ENCODE measurements around the gene SHB.

Gene SHB

GRCh38 chr9:38008168-38009034, 60.6 kb downstream of the SHB start:
- DNase-seq (ENCODE audit: low read depth), result peak; percentile 67

- no peak for DNase-seq (ENCODE audit: low read depth)
Observed at GRCh38 chr9:38007016-38007415, 62.0 kb downstream of the SHB start.

- no peak for DNase-seq (ENCODE audit: low read depth)
Observed at GRCh38 chr9:38006163-38006562, 62.9 kb downstream of the SHB start.

- DNase-seq (ENCODE audit: low read depth), result no peak
Observed at GRCh38 chr9:38004809-38005560, 64.0 kb downstream of the SHB start.

- no peak for DNase-seq (ENCODE audit: low read depth)
Observed at GRCh38 chr9:38003946-38004808, 64.8 kb downstream of the SHB start.

- no peak for DNase-seq (ENCODE audit: low read depth)
Observed at GRCh38 chr9:38003230-38003629, 65.8 kb downstream of the SHB start.

- DNase-seq (ENCODE audit: low read depth), result no peak
Observed at GRCh38 chr9:38001430-38001829, 67.6 kb downstream of the SHB start.

GRCh38 chr9:38000735-38001134, 68.3 kb downstream of the SHB start:
- no peak for DNase-seq (ENCODE audit: low read depth)

- no peak for DNase-seq (ENCODE audit: low read depth)
Observed at GRCh38 chr9:38000332-38000731, 68.7 kb downstream of the SHB start.

GRCh38 chr9:37999588-38000189, 69.3 kb downstream of the SHB start:
- no peak for DNase-seq (ENCODE audit: low read depth)

GRCh38 chr9:37998881-37999587, 70.0 kb downstream of the SHB start:
- no peak for DNase-seq (ENCODE audit: low read depth)

GRCh38 chr9:37997636-37998374, 71.2 kb downstream of the SHB start:
- DNase-seq (ENCODE audit: low read depth), result no peak

GRCh38 chr9:37996819-37997217, 72.2 kb downstream of the SHB start:
- DNase-seq (ENCODE audit: low read depth), result no peak

GRCh38 chr9:37995961-37996818, 72.8 kb downstream of the SHB start:
- no peak for DNase-seq (ENCODE audit: low read depth)

- no peak for DNase-seq (ENCODE audit: low read depth)
Observed at GRCh38 chr9:37995348-37995737, 73.7 kb downstream of the SHB start.

- DNase-seq (ENCODE audit: low read depth), result peak; percentile 30
Observed at GRCh38 chr9:37994639-37995347, 74.2 kb downstream of the SHB start.

- DNase-seq (ENCODE audit: low read depth), result no peak
Observed at GRCh38 chr9:37992924-37993349, 76.1 kb downstream of the SHB start.

- DNase-seq (ENCODE audit: low read depth), result no peak
Observed at GRCh38 chr9:37990404-37991015, 78.5 kb downstream of the SHB start.
